Calu3 (cell line): ENCODE measurements around the gene ABCA8. TPM values are rescaled to one million over a fixed set of nuclear protein-coding genes. Genes with fewer than 3 reads are reported as not detected.
"Not testable (repeated sequence)": the region's sequence is repeated elsewhere in the genome, so short reads cannot be mapped to it uniquely, and the experiment has no call there.

Source experiments
- BruUV-seq: library from RNA; stranded (reverse); fragments of 400-500 nt; replicated peaks from 2 replicates; lab custom pipeline; 2021; lab: Mats Ljungman, UMichigan
- CTCF ChIA-PET: fragments of 300-600 bp; sonication (Branson Sonifier 250); formaldehyde crosslinking; loops from one replicate; lab custom pipeline; 2022; ENCODE audit warnings: antibody characterized with exemption; lab: Charles Lee
- DNase-seq: peaks from one replicate; pipeline ENCODE4 v3.0.0; 2022
- H3K27ac Mint-ChIP-seq: one replicate; pipeline ENCODE4 v1.8.0; 2022; ENCODE audit warnings: mixed read lengths; ENCODE audit not compliant: unreplicated experiment
- H3K27me3 Mint-ChIP-seq: one replicate; pipeline ENCODE4 v1.8.0; 2022; ENCODE audit warnings: mixed read lengths; ENCODE audit not compliant: unreplicated experiment
- H3K36me3 Mint-ChIP-seq: one replicate; pipeline ENCODE4 v1.8.0; 2022; ENCODE audit warnings: mild to moderate bottlenecking, moderate library complexity, mixed read lengths; ENCODE audit not compliant: insufficient read depth, unreplicated experiment
- H3K4me1 Mint-ChIP-seq: one replicate; pipeline ENCODE4 v1.8.0; 2022; ENCODE audit warnings: mild to moderate bottlenecking, low read depth, mixed read lengths; ENCODE audit not compliant: unreplicated experiment
- H3K4me3 Mint-ChIP-seq: one replicate; pipeline ENCODE4 v1.8.0; 2022; ENCODE audit warnings: mild to moderate bottlenecking, low read depth, moderate library complexity, mixed read lengths; ENCODE audit not compliant: unreplicated experiment
- H3K9me3 Mint-ChIP-seq: one replicate; pipeline ENCODE4 v1.8.0; 2022; ENCODE audit warnings: low read depth, mixed read lengths; ENCODE audit not compliant: unreplicated experiment
- intact Hi-C: fragments of 100-400 bp; cut with micrococcal nuclease; formaldehyde crosslinking; loops from one replicate; pipeline ENCODE4 v1.10.0; 2022; ENCODE audit not compliant: unreplicated experiment
- total RNA-seq: library from RNA; stranded (reverse); gene quantifications from 2 replicates; pipeline ENCODE4 v1.2.3, GENCODE V29; 2022
- TF ChIP-seq, protein P1 (sequence below): fragments of 200-600 bp; IDR thresholded peaks from one replicate; pipeline ENCODE4 v1.8.0; 2022; ENCODE audit warnings: antibody characterized with exemption; ENCODE audit not compliant: unreplicated experiment

Gene ABCA8
- total RNA-seq, 1 experiment from 2014 or later = not detected

DNA sequence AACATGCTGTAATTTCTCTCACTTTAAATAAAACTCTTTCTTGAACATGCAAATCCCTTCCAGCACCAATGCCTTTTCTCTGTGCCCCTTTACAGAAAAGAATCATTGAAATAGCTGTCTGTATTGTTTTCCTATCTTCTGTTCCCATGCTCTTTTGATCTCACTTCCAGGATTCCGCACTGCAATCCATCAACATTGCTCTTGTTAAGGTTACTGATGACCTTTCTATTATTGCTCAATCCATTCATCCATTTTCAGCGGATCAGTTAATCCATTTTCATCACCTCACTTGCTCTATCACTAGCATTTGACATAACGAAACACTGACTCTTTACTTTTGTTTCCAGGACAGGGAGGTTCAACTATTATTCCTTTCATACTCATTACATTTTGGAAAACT lies 130.5 kb downstream of the ABCA8 start:
- intact Hi-C loops = no loop called here
- Mint-ChIP-seq H3K9me3 (peaks cover 6% of the 10 kb centered on the region), H3K4me1 (peaks cover 21% of the 10 kb centered on the region), H3K27me3 (no peaks in the 10 kb centered on the region), H3K36me3 (no peaks in the 10 kb centered on the region), H3K27ac (no peak overlapping the region), H3K4me3 (no peak overlapping the region)
- TF ChIP-seq, protein P1, sequence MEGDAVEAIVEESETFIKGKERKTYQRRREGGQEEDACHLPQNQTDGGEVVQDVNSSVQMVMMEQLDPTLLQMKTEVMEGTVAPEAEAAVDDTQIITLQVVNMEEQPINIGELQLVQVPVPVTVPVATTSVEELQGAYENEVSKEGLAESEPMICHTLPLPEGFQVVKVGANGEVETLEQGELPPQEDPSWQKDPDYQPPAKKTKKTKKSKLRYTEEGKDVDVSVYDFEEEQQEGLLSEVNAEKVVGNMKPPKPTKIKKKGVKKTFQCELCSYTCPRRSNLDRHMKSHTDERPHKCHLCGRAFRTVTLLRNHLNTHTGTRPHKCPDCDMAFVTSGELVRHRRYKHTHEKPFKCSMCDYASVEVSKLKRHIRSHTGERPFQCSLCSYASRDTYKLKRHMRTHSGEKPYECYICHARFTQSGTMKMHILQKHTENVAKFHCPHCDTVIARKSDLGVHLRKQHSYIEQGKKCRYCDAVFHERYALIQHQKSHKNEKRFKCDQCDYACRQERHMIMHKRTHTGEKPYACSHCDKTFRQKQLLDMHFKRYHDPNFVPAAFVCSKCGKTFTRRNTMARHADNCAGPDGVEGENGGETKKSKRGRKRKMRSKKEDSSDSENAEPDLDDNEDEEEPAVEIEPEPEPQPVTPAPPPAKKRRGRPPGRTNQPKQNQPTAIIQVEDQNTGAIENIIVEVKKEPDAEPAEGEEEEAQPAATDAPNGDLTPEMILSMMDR = no peak
- CTCF ChIA-PET = no interaction called here
- DNase-seq = no peak
- BruUV-seq = no TSS peak

DNA sequence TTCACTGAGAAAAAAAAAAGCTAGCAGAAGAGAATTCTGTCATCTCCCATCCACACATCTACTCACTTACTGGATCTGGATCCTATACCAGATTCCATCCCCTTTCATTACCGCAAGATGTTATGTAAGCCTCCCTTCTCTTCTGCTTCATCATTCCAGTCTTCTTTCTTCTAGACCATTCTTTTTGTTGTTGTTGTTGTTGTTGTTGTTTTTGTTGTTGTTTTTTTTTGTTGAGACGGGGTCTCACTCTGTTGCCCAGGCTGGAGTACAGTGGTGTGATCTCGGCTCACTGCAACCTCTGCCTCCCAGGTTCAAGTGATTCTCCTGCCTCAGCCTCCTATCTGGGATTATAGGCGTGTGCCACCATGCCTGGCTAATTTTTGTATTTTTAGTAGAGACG lies 131.0 kb downstream of the ABCA8 start:
- intact Hi-C loops, H3K9me3 Mint-ChIP-seq, CTCF ChIA-PET, H3K27ac Mint-ChIP-seq, H3K27me3 Mint-ChIP-seq, BruUV-seq, H3K36me3 Mint-ChIP-seq, H3K4me3 Mint-ChIP-seq, DNase-seq: not testable (repeated sequence)
- peaks cover 21% of the 10 kb centered on the region for H3K4me1 Mint-ChIP-seq

DNA sequence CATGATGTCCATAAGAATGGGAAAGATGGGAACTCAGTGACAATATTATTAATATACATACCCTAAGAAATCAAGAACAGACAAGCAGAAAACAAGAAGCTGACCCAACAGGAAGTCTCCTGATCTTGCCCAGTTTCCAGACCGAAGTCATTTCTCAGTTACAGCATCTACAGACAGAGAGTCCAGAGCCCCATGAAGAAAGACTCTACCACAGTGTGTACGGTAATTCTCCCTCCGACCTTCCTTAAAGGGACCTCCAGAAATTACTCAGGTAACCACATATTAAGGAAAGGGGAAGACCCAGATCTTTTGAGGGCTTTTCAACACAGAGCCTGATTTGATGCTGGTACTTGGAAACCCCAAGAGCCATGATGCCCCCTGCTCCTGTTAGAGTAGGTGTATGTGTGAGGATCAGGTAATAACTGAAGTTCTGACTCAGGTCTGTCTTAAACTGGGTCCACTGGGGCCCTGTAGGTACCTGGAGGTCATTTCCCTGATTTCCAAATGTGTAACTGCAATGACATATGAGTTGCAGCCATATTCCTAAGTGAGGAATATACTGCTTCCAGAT lies 132.4 kb downstream of the ABCA8 start:
- peaks cover 3% of the 10 kb centered on the region for H3K9me3 Mint-ChIP-seq
- BruUV-seq = no TSS peak

DNA sequence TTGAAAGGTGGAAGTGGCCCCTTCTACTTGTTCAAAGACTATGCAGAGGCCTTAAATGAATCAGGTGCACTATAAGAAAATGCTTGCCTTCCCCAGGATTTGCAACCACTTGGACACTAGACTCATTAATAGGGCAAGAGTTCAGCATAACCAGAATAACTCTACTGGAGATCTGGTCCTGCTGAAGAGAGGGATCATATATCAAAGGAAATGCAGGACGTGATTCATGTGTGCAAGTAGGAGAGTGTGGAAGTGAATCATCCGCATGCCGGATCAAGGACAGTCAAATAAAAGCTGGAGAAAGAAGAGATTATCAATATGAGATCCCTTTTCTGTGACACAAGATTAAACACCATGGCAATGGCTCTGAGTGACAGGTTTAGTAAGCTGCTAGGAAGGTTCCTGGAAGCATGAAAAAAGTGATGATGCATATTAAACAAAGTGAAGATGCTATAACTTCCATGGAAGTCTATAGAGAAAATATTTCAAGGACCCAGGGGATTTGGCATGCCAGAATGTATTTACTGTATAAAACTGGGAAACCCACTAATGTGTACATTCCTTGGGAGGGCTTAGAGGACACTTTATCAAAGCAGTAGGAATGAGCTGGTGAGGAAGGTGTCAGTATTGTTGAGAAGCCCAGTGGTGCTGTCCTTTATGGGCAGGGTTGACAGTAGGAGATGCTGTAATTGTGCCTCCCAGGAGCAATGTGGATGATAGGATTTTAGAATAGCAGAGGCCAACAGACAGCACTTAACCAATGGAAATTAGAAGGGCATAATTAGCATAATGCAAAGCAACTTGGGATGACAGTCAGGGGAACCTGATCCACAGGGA lies 133.1 kb downstream of the ABCA8 start:
- TF ChIP-seq, protein P1 = no peak
- peak overlapping the region; percentile 6 for H3K4me3 Mint-ChIP-seq
- H3K27ac Mint-ChIP-seq = peak overlapping the region; percentile 22
- CTCF ChIA-PET = no interaction called here
- intact Hi-C loops = no loop called here
- H3K4me1 Mint-ChIP-seq = peaks cover 21% of the 10 kb centered on the region
- peaks cover 2% of the 10 kb centered on the region for H3K9me3 Mint-ChIP-seq
- DNase-seq = peak; percentile 9
- BruUV-seq = no TSS peak
- no peaks in the 10 kb centered on the region for H3K27me3 Mint-ChIP-seq
- no peaks in the 10 kb centered on the region for H3K36me3 Mint-ChIP-seq

More for the DNA sequence above, 132.4 kb downstream of the ABCA8 start:
- H3K4me1 Mint-ChIP-seq = peaks cover 21% of the 10 kb centered on the region
- H3K36me3 Mint-ChIP-seq = no peaks in the 10 kb centered on the region
- H3K27me3 Mint-ChIP-seq = no peaks in the 10 kb centered on the region
- DNase-seq = no peak
- TF ChIP-seq, protein P1 = no peak
- CTCF ChIA-PET = no interaction called here
- no peak overlapping the region for H3K4me3 Mint-ChIP-seq
- intact Hi-C loops = no loop called here
- no peak overlapping the region for H3K27ac Mint-ChIP-seq
